Gastrocnemius medialis (tissue), 4 donors: ENCODE measurements around the gene LRMDA. TPM values are rescaled to one million over a fixed set of nuclear protein-coding genes. Genes with fewer than 3 reads are reported as not detected.

Experiments used
- ATAC-seq, 2 donors: fragments of 150-250 bp; one replicate each; pipeline ENCODE4 v1.9.1; 2016
- DNase-seq, 2 donors: peaks; one replicate each; pipeline ENCODE4 v3.0.0-alpha.2; 2019
- H3K27ac ChIP-seq, 4 donors: fragments of 200-600 bp; sonication (generic); 1 replicate in 1 of 4; 2 replicates in 3 of 4; pipeline ENCODE4 v1.5.1; 2016 to 2018; ENCODE audit warnings: mild to moderate bottlenecking in 2 of 4, moderate library complexity in 1 of 4
- H3K27me3 ChIP-seq, 3 donors: fragments of 200-600 bp; sonication (generic) in 2 of 3; 1 replicate in 1 of 3; 2 replicates in 2 of 3; pipeline versions ENCODE4 v1.5.1 to v1.6.0; 2016 to 2019; ENCODE audit warnings: mild to moderate bottlenecking in 1 of 3, moderate library complexity in 1 of 3
- H3K36me3 ChIP-seq, 2 donors: fragments of 200-600 bp; sonication (generic) in 1 of 2; one replicate each; pipeline ENCODE4 v1.5.1; 2017 to 2018
- H3K4me1 ChIP-seq, 2 donors: fragments of 200-600 bp; sonication (generic) in 1 of 2; one replicate each; pipeline ENCODE4 v1.5.1; 2016 to 2017; ENCODE audit warnings: mild to moderate bottlenecking in 2 of 2
- H3K4me3 ChIP-seq, 4 donors: fragments of 200-600 bp; sonication (generic) in 3 of 4; 1 replicate in 1 of 4; 2 replicates in 3 of 4; pipeline ENCODE4 v1.5.1; 2016 to 2019; ENCODE audit warnings: mild to moderate bottlenecking in 2 of 4
- H3K9me3 ChIP-seq, 3 donors: fragments of 200-600 bp; sonication (generic) in 2 of 3; 1 replicate in 1 of 3; 2 replicates in 2 of 3; pipeline ENCODE4 v1.5.1; 2016 to 2019
- POLR2A ChIP-seq, 2 donors: fragments of 450-650 bp; IDR thresholded peaks; one replicate each; pipeline ENCODE4 v1.6.1; 2017; ENCODE audit warnings: antibody characterized with exemption in 2 of 2, mild to moderate bottlenecking in 2 of 2, moderate library complexity in 2 of 2
- in situ Hi-C, 4 donors: fragments of 200-750 bp; cut with MboI; loops; one replicate each; pipeline versions ENCODE4 v1.15.0 to v1.8.0; 2017; ENCODE audit warnings: low sequenced_read_pairs in 4 of 4
- intact Hi-C: fragments of 100-400 bp; cut with DNase I; formaldehyde crosslinking; loops from one replicate; pipeline ENCODE4 v1.15.1; 2023; ENCODE audit warnings: low total_unique reads
- total RNA-seq, 4 donors: library from RNA; depleted of rRNA; stranded (reverse); fragments of >200 nt; gene quantifications; one replicate each; pipeline versions ENCODE4 v1.1.0 to v1.2.3, GENCODE V29; 2016
- TF ChIP-seq, protein P1 (sequence below), 5 experiments: fragments of 450-650 bp in 3 of 5; fragments of 200-600 bp in 2 of 5; sonication (generic) in 2 of 5; IDR thresholded peaks in 4 of 5; conservative IDR thresholded peaks in 1 of 5; 1 replicate in 4 of 5; 2 replicates in 1 of 5; pipeline ENCODE4 v1.5.1; 2016 to 2019; ENCODE audit warnings: antibody characterized with exemption in 5 of 5, mild to moderate bottlenecking in 3 of 5, moderate library complexity in 3 of 5

Gene LRMDA
- total RNA-seq, 4 donors from 2014 or later = 0.80 to 4.5 (median 1.4) TPM

DNA sequence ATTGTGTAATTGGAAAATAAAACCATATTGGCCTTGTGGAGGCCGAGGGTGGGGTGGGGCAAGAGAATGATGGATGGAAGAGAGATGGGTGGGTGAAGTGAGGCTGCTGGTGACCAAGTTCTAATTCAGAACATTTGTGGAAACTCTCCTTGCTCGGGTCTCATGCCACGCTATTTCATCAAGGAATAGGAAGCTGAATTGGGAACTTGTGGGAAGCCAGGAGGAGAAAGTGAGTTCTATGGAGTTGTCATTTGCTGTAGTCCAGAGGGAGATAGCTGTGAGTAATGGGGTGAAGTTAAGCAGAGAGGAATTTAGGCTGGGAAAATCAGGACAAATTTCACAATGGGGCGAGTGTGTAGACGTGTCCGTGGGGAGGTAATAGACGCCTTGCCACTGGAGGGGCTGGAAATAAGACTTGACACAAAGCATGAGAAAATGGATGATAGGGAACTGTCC is 339.2 kb downstream of the LRMDA start:
- Histone ChIP-seq H3K4me3 (no peak overlapping the region), H3K27ac (peak overlapping the region in 2 of 4 donors; percentile 11 to 31), H3K9me3 (no peaks in the 10 kb centered on the region), H3K27me3 (no peaks in the 10 kb centered on the region), H3K4me1 (peaks cover 0 to 7% of the 10 kb centered on the region in 2 donors), H3K36me3 (no peaks in the 10 kb centered on the region)
- in situ Hi-C loops = no loop called here
- ATAC-seq = peak; percentile 84 to 87
- peak; percentile 22 to 58 for DNase-seq
- TF ChIP-seq, protein P1, sequence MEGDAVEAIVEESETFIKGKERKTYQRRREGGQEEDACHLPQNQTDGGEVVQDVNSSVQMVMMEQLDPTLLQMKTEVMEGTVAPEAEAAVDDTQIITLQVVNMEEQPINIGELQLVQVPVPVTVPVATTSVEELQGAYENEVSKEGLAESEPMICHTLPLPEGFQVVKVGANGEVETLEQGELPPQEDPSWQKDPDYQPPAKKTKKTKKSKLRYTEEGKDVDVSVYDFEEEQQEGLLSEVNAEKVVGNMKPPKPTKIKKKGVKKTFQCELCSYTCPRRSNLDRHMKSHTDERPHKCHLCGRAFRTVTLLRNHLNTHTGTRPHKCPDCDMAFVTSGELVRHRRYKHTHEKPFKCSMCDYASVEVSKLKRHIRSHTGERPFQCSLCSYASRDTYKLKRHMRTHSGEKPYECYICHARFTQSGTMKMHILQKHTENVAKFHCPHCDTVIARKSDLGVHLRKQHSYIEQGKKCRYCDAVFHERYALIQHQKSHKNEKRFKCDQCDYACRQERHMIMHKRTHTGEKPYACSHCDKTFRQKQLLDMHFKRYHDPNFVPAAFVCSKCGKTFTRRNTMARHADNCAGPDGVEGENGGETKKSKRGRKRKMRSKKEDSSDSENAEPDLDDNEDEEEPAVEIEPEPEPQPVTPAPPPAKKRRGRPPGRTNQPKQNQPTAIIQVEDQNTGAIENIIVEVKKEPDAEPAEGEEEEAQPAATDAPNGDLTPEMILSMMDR (IDR thresholded peaks at IDR 0.05 in 4 of 5, conservative IDR thresholded peaks at IDR 0.05 in 1 of 5) = no peak
- no peak for TF ChIP-seq POLR2A (IDR thresholded peaks at IDR 0.05)
- intact Hi-C loops = no loop called here

DNA sequence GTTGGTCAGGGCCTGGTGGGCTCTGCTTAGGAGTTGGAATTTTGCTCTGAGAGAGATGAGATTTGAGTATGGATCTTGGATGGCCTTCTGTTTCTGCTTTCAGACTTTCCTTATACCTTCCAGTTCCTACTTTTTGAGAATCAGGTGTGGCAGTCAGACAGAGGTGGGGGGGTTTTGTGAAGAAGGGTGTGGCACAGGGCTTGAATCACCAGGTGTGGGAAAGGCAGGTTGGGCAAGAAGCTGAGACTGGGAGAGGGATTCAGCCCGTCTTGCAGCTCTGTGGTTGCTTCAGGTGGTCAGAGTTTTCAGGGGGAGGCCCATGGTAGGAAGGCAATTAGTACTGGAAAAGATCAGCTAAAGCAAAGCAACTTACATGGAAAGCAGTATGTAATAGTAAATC is 340.2 kb downstream of the LRMDA start:
- Histone ChIP-seq H3K4me3 (peak overlapping the region in 1 of 4 donors; percentile 37), H3K9me3 (no peaks in the 10 kb centered on the region), H3K36me3 (no peaks in the 10 kb centered on the region), H3K27ac (peak overlapping the region in 2 of 4 donors; percentile 30 to 49), H3K27me3 (no peaks in the 10 kb centered on the region), H3K4me1 (peaks cover 0 to 7% of the 10 kb centered on the region in 2 donors)
- no peak for ATAC-seq
- intact Hi-C loops = no loop called here
- in situ Hi-C loops = no loop called here
- TF ChIP-seq, protein P1 (IDR thresholded peaks at IDR 0.05 in 4 of 5, conservative IDR thresholded peaks at IDR 0.05 in 1 of 5) = no peak
- TF ChIP-seq POLR2A (IDR thresholded peaks at IDR 0.05) = no peak
- DNase-seq = no peak

GRCh38 chr10:75772153-75772887 is 340.9 kb downstream of the LRMDA start:
- peak overlapping the region; percentile 5 to 39 (median 33) for H3K4me3 ChIP-seq
- H3K27me3 ChIP-seq = no peaks in the 10 kb centered on the region
- in situ Hi-C loops (no loop called here), intact Hi-C loops (no loop called here)
- H3K27ac ChIP-seq = peak overlapping the region in 3 of 4 donors; percentile 11 to 49 (median 30)
- TF ChIP-seq, protein P1 (IDR thresholded peaks at IDR 0.05 in 4 of 5, conservative IDR thresholded peaks at IDR 0.05 in 1 of 5) = no peak
- TF ChIP-seq POLR2A (IDR thresholded peaks at IDR 0.05) = no peak
- H3K4me1 ChIP-seq = peaks cover 0 to 7% of the 10 kb centered on the region in 2 donors
- H3K9me3 ChIP-seq = no peaks in the 10 kb centered on the region
- ATAC-seq = no peak
- no peaks in the 10 kb centered on the region for H3K36me3 ChIP-seq
- no peak for DNase-seq

- Histone ChIP-seq H3K27me3 (no peaks in the 10 kb centered on the region), H3K36me3 (no peaks in the 10 kb centered on the region), H3K27ac (peak overlapping the region in 1 of 4 donors; percentile 49), H3K4me3 (no peak overlapping the region), H3K9me3 (no peaks in the 10 kb centered on the region), H3K4me1 (peaks cover 0 to 7% of the 10 kb centered on the region in 2 donors)
- no peak for TF ChIP-seq POLR2A (IDR thresholded peaks at IDR 0.05)
- TF ChIP-seq, protein P1 (IDR thresholded peaks at IDR 0.05 in 4 of 5, conservative IDR thresholded peaks at IDR 0.05 in 1 of 5) = no peak
- DNase-seq = no peak
- peak; percentile 36 to 43 for ATAC-seq
- in situ Hi-C loops = no loop called here
- intact Hi-C loops = no loop called here
Observed at GRCh38 chr10:75773231-75773780, 341.9 kb downstream of the LRMDA start.
